H1 (cell line): ENCODE data around the gene SIM2. TPM values are rescaled to one million over a fixed set of nuclear protein-coding genes. Genes with fewer than 3 reads are reported as not detected.

Experiments
- HDAC6 ChIP-seq: IDR thresholded peaks from one replicate; pipeline ENCODE4 v1.7.1; 2012; ENCODE audit warnings: low read depth, mild to moderate bottlenecking, inconsistent platforms, low read length, moderate library complexity
- MAFK ChIP-seq: IDR thresholded peaks from 2 replicates; pipeline ENCODE4 v1.6.1; 2012; ENCODE audit warnings: low read depth, mild to moderate bottlenecking, improper control_type of control experiment, low read length
- polyA plus RNA-seq, 7 experiments: library from polyadenylated mRNA; depleted of rRNA in 3 of 7; stranded (reverse) in 5 of 7; unstranded in 2 of 7; fragments of >200 nt in 5 of 7; fragments of 200-250 nt in 2 of 7; gene quantifications; 1 replicate in 5 of 7; 2 replicates in 1 of 7; 4 replicates in 1 of 7; pipeline versions ENCODE4 v1.2.1 to v1.2.3, GENCODE V29; 2011 to 2013; ENCODE audit warnings: missing spikeins in 2 of 7, mixed read lengths in 2 of 7
- total RNA-seq: library from RNA; stranded (reverse); fragmentation: NEBNext Ultra II Directional; extraction: Animal tissue kit (Norgen Biotek cat#: 25700); gene quantifications from 2 replicates; pipeline ENCODE4 v1.2.1, GENCODE V29; 2021

The SIM2 gene
- total and polyA plus RNA-seq, 2 of the 8 experiments (the other 6 are each of a cell fraction or from before 2014, with no cell fraction given), result 0.05 to 0.26 TPM

DNA sequence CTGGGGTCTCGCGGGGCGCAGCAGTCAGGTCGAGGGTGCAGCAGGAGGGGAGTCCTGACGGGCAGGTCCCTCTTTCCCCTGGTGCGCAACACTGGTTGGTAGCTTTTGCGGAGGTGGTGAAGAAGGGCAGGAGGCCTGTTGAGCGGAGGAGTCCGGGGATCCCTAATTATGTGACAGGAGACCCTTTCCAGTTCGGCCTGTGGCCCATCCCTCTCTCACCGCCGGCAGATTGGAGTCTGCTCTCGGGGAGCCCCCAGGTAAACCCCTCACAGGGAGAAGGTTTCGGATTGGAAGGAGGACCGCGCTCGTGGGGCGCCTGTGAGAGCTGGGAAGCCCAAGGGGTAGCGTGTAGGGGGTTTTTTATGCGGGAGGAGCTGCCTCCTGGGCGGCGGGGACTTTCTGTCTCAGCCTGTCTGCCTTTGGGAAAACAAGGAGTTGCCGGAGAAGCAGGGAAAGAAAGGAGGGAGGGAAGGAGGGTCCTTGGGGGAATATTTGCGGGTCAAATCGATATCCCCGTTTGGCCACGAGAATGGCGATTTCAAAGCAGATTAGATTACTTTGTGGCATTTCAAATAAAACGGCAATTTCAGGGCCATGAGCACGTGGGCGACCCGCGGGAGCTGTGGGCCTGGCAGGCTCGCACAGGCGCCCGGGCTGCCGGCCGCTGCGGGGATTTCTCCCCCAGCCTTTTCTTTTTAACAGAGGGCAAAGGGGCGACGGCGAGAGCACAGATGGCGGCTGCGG, 9.5 kb downstream of the SIM2 start (continued):
- TF ChIP-seq MAFK, result no peak
- TF ChIP-seq HDAC6, result no peak
